NT2/D1 (cell line): Measurements from ENCODE around the gene MAU2.
A peak's percentile ranks its signal among the peaks of the same experiment; 100 is the strongest.
"Not testable (repeated sequence)": the region's sequence is repeated elsewhere in the genome, so short reads cannot be mapped to it uniquely, and the experiment has no call there.

Experiments
- DNase-seq: peaks from one replicate; pipeline ENCODE4 v3.0.0-alpha.2; 2011; ENCODE audit warnings: low read depth, low spot score
- H3K27me3 ChIP-seq: 2 replicates; pipeline ENCODE4 v1.6.0; 2011; ENCODE audit warnings: mild to moderate bottlenecking; ENCODE audit not compliant: insufficient read length, insufficient read depth
- H3K36me3 ChIP-seq: 2 replicates; pipeline ENCODE4 v1.6.1; 2011; ENCODE audit warnings: mild to moderate bottlenecking, low read length, mixed read lengths; ENCODE audit not compliant: insufficient read depth, insufficient read length
- H3K4me1 ChIP-seq: 2 replicates; pipeline ENCODE4 v1.5.1; 2011; ENCODE audit not compliant: insufficient read depth, insufficient read length
- H3K4me3 ChIP-seq: 2 replicates; pipeline ENCODE4 v1.5.1; 2011; ENCODE audit warnings: low read depth; ENCODE audit not compliant: insufficient read length
- H3K9ac ChIP-seq: 2 replicates; pipeline ENCODE4 v1.6.0; 2011; ENCODE audit warnings: low read depth; ENCODE audit not compliant: insufficient read length
- H3K9me3 ChIP-seq: 2 replicates; pipeline ENCODE4 v1.5.1; 2011; ENCODE audit warnings: mild to moderate bottlenecking, low read length; ENCODE audit not compliant: insufficient read depth
- SUZ12 ChIP-seq: IDR thresholded peaks from 2 replicates; pipeline ENCODE4 v1.6.1; 2011; ENCODE audit not compliant: insufficient read length, insufficient read depth; ENCODE audit errors: extremely low read depth
- YY1 ChIP-seq: IDR thresholded peaks from 2 replicates; pipeline ENCODE4 v1.6.1; 2011; ENCODE audit not compliant: insufficient read length, insufficient read depth
- ZNF274 ChIP-seq: IDR thresholded peaks from 2 replicates; pipeline ENCODE4 v1.6.1; 2011; ENCODE audit warnings: mild to moderate bottlenecking, low read depth, low read length

MAU2 gene

DNA sequence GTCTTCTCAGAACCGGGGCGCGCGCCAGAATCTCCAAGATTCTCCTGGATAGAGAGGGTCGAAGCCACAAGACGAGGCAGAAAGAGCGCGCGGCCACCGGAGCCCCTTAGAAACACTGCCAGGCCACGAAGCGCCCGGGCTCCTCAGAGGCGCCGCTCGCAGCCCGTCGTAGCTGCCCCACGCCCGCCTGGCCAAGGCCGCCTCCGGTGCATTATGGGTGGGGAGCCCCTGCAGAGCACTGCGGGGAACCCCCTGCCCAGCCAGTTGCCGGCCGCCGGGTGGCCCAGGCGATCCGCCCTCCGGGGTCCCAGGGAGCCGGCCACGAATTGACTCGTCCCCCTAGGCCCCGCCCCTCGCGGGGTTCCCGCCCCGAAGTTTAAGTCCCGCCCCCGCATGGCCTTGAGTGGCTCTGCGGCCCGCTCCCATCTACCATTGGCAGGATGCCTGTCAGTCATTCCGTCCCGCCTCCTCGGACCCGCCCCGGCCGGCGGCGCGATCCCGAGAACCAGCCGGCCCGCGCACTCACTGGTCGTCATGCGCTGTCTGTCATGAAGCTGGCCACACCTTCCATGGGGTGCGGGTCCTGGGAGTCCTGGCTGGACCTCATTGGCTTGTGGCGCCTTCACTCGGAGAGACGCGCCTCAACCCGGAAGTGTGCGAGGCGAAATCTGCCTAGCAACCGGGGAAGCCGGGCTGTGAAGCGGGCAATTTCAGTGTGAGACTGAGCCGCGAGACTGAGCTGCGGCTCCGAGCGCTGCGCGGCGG is 64.7 kb downstream of the MAU2 start:
- Histone ChIP-seq H3K9ac (peak overlapping the region; percentile 87), H3K27me3 (no peaks in the 10 kb centered on the region), H3K36me3 (peaks cover 12% of the 10 kb centered on the region), H3K4me3 (peak overlapping the region; percentile 88), H3K9me3 (peaks cover 11% of the 10 kb centered on the region; the same call in 1 of the 2 replicates), H3K4me1 (peaks cover 4% of the 10 kb centered on the region)
- peak; percentile 99 for DNase-seq
- TF ChIP-seq SUZ12, result no peak
- TF ChIP-seq YY1, result no peak
- no peak for TF ChIP-seq ZNF274

- H3K4me1 ChIP-seq, result peaks cover 7% of the 10 kb centered on the region
- no peak for DNase-seq
- H3K36me3 ChIP-seq, result peaks cover 17% of the 10 kb centered on the region
- TF ChIP-seq SUZ12 (no peak), ZNF274 (no peak), YY1 (no peak)
- H3K27me3 ChIP-seq, result no peaks in the 10 kb centered on the region
- H3K9ac ChIP-seq, result peak overlapping the region; percentile 87
- H3K4me3 ChIP-seq, result peak overlapping the region; percentile 88
- H3K9me3 ChIP-seq, result peaks cover 11% of the 10 kb centered on the region; the same call in 1 of the 2 replicates
Measured at GRCh38 chr19:19385896-19386869, 65.6 kb downstream of the MAU2 start.

DNA sequence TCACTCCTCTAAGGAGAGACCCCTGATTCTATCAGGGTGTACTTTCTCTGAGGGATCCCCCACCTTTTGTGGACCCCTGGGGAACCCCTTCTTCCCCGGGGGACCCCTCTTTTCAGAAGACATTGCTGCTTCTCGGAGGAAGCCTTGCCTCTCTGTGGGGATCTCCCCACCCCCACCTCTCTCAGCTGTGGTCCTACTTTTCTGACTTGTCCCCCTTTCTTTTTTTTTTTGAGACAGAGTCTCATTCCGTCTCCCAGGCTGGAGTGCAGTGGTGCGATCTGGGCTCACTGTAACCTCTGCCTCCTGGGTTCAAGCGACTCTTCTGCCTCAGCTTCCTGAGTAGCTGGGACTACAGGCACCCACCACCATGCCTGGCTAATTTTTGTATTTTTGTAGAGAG is 66.5 kb downstream of the MAU2 start:
- no peak for TF ChIP-seq SUZ12
- TF ChIP-seq ZNF274, result no peak
- TF ChIP-seq YY1, result no peak
- H3K9me3 ChIP-seq, result peaks cover 11% of the 10 kb centered on the region; the same call in 1 of the 2 replicates
- DNase-seq, result no peak
- H3K27me3 ChIP-seq, result no peaks in the 10 kb centered on the region
- peak overlapping the region; percentile 87 for H3K9ac ChIP-seq
- H3K4me1 ChIP-seq, result peaks cover 7% of the 10 kb centered on the region
- H3K4me3 ChIP-seq, result peak overlapping the region; percentile 88
- peaks cover 17% of the 10 kb centered on the region for H3K36me3 ChIP-seq

- Histone ChIP-seq H3K27me3 (no peaks in the 10 kb centered on the region), H3K9ac (no peak overlapping the region), H3K36me3 (peaks cover 17% of the 10 kb centered on the region), H3K4me3 (no peak overlapping the region), H3K9me3 (peaks cover 9% of the 10 kb centered on the region; the same call in 1 of the 2 replicates), H3K4me1 (peaks cover 9% of the 10 kb centered on the region)
- no peak for DNase-seq
- no peak for TF ChIP-seq SUZ12
- no peak for TF ChIP-seq ZNF274
- TF ChIP-seq YY1, result no peak
Measured at GRCh38 chr19:19388568-19389555, 68.2 kb downstream of the MAU2 start.

DNA sequence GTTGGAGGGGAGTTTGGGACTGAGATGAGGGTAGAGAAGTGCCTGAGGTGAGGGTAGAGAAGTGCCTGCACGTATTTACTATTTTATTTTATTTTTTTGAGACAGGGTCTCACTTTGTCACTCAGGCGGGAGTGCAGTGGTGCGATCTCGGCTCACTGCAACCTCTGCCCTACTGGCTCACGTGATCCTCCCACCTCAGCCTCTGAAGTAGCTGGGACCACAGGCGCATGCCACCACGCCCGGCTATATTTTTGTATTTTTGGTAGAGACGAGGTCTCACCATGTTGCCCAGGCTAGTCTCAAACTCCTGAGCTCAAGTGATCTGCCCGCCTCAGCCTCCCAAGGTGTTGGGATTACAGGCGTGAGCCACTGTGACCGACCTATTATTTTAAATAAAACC is 69.1 kb downstream of the MAU2 start:
- not testable (repeated sequence) for H3K9me3 ChIP-seq, H3K4me3 ChIP-seq, H3K27me3 ChIP-seq, H3K9ac ChIP-seq, DNase-seq, H3K4me1 ChIP-seq
- peaks cover 17% of the 10 kb centered on the region for H3K36me3 ChIP-seq

DNA sequence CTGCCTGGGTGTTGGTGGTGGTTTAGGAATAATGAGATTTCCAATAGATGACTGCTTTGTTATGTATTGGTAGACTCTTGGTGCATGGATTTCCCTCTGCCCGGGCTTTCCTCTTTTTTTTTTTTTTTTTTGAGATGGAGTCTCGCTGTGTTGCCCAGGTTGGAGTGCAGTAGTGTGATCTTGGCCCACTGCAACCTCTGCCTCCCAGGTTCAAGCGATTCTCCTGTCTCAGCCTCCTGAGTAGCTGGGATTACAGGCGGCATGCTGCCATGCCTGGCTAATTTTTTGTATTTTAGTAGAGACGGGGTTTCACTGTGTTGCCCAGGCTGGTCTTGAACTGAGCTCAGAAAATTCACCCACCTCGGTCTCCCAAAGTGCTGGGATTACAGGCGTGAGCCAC is 73.7 kb downstream of the MAU2 start:
- not testable (repeated sequence) for H3K27me3 ChIP-seq, H3K9me3 ChIP-seq, DNase-seq, H3K4me3 ChIP-seq, H3K36me3 ChIP-seq, H3K4me1 ChIP-seq, H3K9ac ChIP-seq
